NOMO-1 treated with dmso at 0.1 percent for 144 hours (cell line): ENCODE measurements around the gene TIGD4.

Experiments
- DNase-seq: peaks from one replicate; lab custom pipeline; 2025; ENCODE audit not compliant: unreplicated experiment; lab: John Stamatoyannopoulos, UW

TIGD4 gene

GRCh38 chr4:152727784-152728183, 51.7 kb downstream of the TIGD4 start:
- DNase-seq = no peak

DNA sequence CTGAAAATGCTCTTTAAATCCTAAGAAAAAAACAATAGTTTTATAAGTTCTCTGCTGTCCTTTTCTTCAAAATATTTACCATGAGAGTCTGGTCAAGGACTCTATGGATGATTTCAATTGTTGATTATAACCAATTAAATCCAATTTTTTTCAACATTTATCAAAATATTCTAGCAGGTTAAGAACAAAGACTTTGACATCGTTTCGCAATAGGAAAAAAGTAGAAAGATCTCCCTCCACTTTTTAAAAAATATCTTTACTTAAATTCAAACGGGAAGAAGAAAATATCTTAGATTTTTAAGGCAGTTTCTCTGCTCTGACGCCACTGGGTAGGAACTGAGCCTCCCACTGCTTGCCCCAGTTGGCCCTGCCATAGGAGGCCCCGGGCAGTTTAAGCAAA, 55.0 kb downstream of the TIGD4 start:
- no peak for DNase-seq

DNA sequence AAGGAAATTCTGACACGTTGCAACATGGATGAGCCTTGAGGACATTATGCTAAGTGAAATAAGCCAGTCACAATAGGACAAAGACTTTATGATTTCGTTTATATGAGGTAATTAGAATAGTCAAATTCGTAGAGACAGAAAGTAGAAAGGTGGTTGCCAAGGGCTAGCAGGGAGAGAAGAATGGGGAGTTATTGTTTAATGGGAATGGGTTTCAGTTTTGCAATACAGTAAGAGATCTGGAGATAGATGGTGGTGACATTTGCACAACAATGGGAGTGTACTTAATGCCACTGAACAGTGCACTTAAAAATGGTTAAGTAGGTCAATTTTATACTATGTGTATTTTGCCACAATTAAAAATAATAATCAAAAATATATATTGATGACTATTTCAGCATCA, 56.3 kb downstream of the TIGD4 start:
- no peak for DNase-seq

GRCh38 chr4:152719801-152720556, 59.6 kb downstream of the TIGD4 start:
- no peak for DNase-seq
